HG03460 (cell line): ENCODE results near the gene UEVLD.

Experiments
- ATAC-seq: cut with Tn5 transposase; IDR thresholded peaks from one replicate; pipeline ENCODE4 v1.9.1; 2021; ENCODE audit not compliant: unreplicated experiment

Gene UEVLD

GRCh38 chr11:18502352-18502751 lies 86.2 kb downstream of the UEVLD start:
- ATAC-seq: no peak

- no peak for ATAC-seq
Measured at GRCh38 chr11:18501629-18502028, 86.9 kb downstream of the UEVLD start.

GRCh38 chr11:18498039-18498438 lies 90.5 kb downstream of the UEVLD start:
- no peak for ATAC-seq

- ATAC-seq: no peak
Measured at GRCh38 chr11:18495703-18496102, 92.8 kb downstream of the UEVLD start.

- no peak for ATAC-seq
Measured at GRCh38 chr11:18495271-18495670, 93.3 kb downstream of the UEVLD start.

- ATAC-seq: no peak
Measured at GRCh38 chr11:18493310-18493709, 95.2 kb downstream of the UEVLD start.

- no peak for ATAC-seq
Measured at GRCh38 chr11:18492888-18493287, 95.6 kb downstream of the UEVLD start.

GRCh38 chr11:18491924-18492323 lies 96.6 kb downstream of the UEVLD start:
- no peak for ATAC-seq

GRCh38 chr11:18490736-18491485 lies 97.6 kb downstream of the UEVLD start:
- ATAC-seq: no peak

GRCh38 chr11:18490319-18490718 lies 98.2 kb downstream of the UEVLD start:
- no peak for ATAC-seq

GRCh38 chr11:18485913-18486528 lies 102.5 kb downstream of the UEVLD start:
- no peak for ATAC-seq
